ENCODE measurements around the gene TIRAP.

- no peak for TF ChIP-seq POLR2A (IDR thresholded peaks at IDR 0.05)
- TF ChIP-seq CTCF (IDR thresholded peaks at IDR 0.05) = no peak
Observed at GRCh38 chr11:126246636-126247035, 36.3 kb upstream of the TIRAP start.

Data from testis (tissue), 2 donors.